Activated naive CD4-positive, alpha-beta T cell treated with anti-CD3 and anti-CD28 coated beads, Interleukin-2, amount 10 ng/mL, durations not matched to agents 7 days and 5 days (primary cell): ENCODE measurements around the gene CHRNE.
"Not testable (repeated sequence)": the region's sequence is repeated elsewhere in the genome, so short reads cannot be mapped to it uniquely, and the experiment has no call there.

Source experiments
- CTCF ChIA-PET: fragments of 350-600 bp; sonication (Branson Sonifier 250); formaldehyde crosslinking; loops from one replicate; lab custom pipeline; 2021; ENCODE audit warnings: antibody characterized with exemption; lab: Charles Lee
- DNase-seq: peaks from one replicate; pipeline ENCODE4 v3.0.0-alpha.2; 2020
- H3K27ac Mint-ChIP-seq: one replicate; pipeline ENCODE4 v1.8.0; 2021; ENCODE audit warnings: mild to moderate bottlenecking, moderate library complexity, mixed read lengths
- H3K27me3 Mint-ChIP-seq: one replicate; pipeline ENCODE4 v1.8.0; 2021; ENCODE audit warnings: mild to moderate bottlenecking, mixed read lengths
- H3K36me3 Mint-ChIP-seq: one replicate; pipeline ENCODE4 v1.8.0; 2021; ENCODE audit warnings: mixed read lengths
- H3K4me1 Mint-ChIP-seq: one replicate; pipeline ENCODE4 v1.8.0; 2021; ENCODE audit warnings: mixed read lengths
- H3K4me3 Mint-ChIP-seq: one replicate; pipeline ENCODE4 v1.8.0; 2021; ENCODE audit warnings: mild to moderate bottlenecking, moderate library complexity, mixed read lengths
- H3K9me3 Mint-ChIP-seq: one replicate; pipeline ENCODE4 v1.8.0; 2021; ENCODE audit warnings: mixed read lengths

Gene CHRNE

GRCh38 chr17:4877089-4877488 is 25.8 kb downstream of the CHRNE start:
- Mint-ChIP-seq H3K36me3 (peaks cover 6% of the 10 kb centered on the region), H3K27ac (no peak overlapping the region)

GRCh38 chr17:4872786-4873185 is 30.1 kb downstream of the CHRNE start:
- Mint-ChIP-seq H3K27me3 (no peaks in the 10 kb centered on the region), H3K36me3 (peaks cover 9% of the 10 kb centered on the region), H3K4me1 (no peaks in the 10 kb centered on the region), H3K27ac (no peak overlapping the region), H3K4me3 (no peak overlapping the region), H3K9me3 (no peaks in the 10 kb centered on the region)
- no peak for DNase-seq
- CTCF ChIA-PET: no interaction called here

More at GRCh38 chr17:4877089-4877488, 25.8 kb downstream of the CHRNE start:
- Mint-ChIP-seq H3K27me3 (no peaks in the 10 kb centered on the region), H3K9me3 (no peaks in the 10 kb centered on the region), H3K4me3 (no peak overlapping the region), H3K4me1 (no peaks in the 10 kb centered on the region)
- CTCF ChIA-PET: interaction anchor here (1.7 kb wide), 1 partner anchor 87 kb away, joined by 7 read pairs; the partner anchor contains the start of gene GLTPD2
- DNase-seq: no peak

- no peak for DNase-seq
- peaks cover 9% of the 10 kb centered on the region for H3K36me3 Mint-ChIP-seq
- CTCF ChIA-PET: interaction anchor here (2.3 kb wide), 1 partner anchor 11 kb away, joined by 9 read pairs; no protein-coding TSS in a partner anchor
- no peaks in the 10 kb centered on the region for H3K9me3 Mint-ChIP-seq
- H3K4me3 Mint-ChIP-seq: no peak overlapping the region
- no peaks in the 10 kb centered on the region for H3K27me3 Mint-ChIP-seq
- no peaks in the 10 kb centered on the region for H3K4me1 Mint-ChIP-seq
- H3K27ac Mint-ChIP-seq: no peak overlapping the region
Measured at GRCh38 chr17:4870855-4871254, 32.0 kb downstream of the CHRNE start.

GRCh38 chr17:4869058-4869998 is 33.6 kb downstream of the CHRNE start:
- not testable (repeated sequence) for H3K36me3 Mint-ChIP-seq, DNase-seq, H3K27me3 Mint-ChIP-seq, H3K4me1 Mint-ChIP-seq, H3K27ac Mint-ChIP-seq, H3K9me3 Mint-ChIP-seq, H3K4me3 Mint-ChIP-seq
- CTCF ChIA-PET: interaction anchor here (2.3 kb wide), 1 partner anchor 12 kb away, joined by 9 read pairs; no protein-coding TSS in a partner anchor

GRCh38 chr17:4867535-4867934 is 35.4 kb downstream of the CHRNE start:
- H3K9me3 Mint-ChIP-seq, DNase-seq, H3K27me3 Mint-ChIP-seq, CTCF ChIA-PET, H3K4me1 Mint-ChIP-seq, H3K4me3 Mint-ChIP-seq, H3K27ac Mint-ChIP-seq, H3K36me3 Mint-ChIP-seq: not testable (repeated sequence)

- H3K9me3 Mint-ChIP-seq: no peaks in the 10 kb centered on the region
- no peak for DNase-seq
- CTCF ChIA-PET: no interaction called here
- peaks cover 3% of the 10 kb centered on the region for H3K4me1 Mint-ChIP-seq
- no peak overlapping the region for H3K4me3 Mint-ChIP-seq
- H3K27ac Mint-ChIP-seq: no peak overlapping the region
- H3K36me3 Mint-ChIP-seq: peaks cover 9% of the 10 kb centered on the region
- no peaks in the 10 kb centered on the region for H3K27me3 Mint-ChIP-seq
Measured at GRCh38 chr17:4863321-4863720, 39.6 kb downstream of the CHRNE start.

- DNase-seq: no peak
- Mint-ChIP-seq H3K9me3 (no peaks in the 10 kb centered on the region), H3K27ac (no peak overlapping the region), H3K4me1 (peaks cover 3% of the 10 kb centered on the region), H3K27me3 (no peaks in the 10 kb centered on the region), H3K4me3 (no peak overlapping the region), H3K36me3 (peaks cover 9% of the 10 kb centered on the region)
- CTCF ChIA-PET: no interaction called here
Measured at GRCh38 chr17:4862720-4863119, 40.2 kb downstream of the CHRNE start.

- no peak overlapping the region for H3K4me3 Mint-ChIP-seq
- H3K36me3 Mint-ChIP-seq: peaks cover 16% of the 10 kb centered on the region
- no peaks in the 10 kb centered on the region for H3K27me3 Mint-ChIP-seq
- no peaks in the 10 kb centered on the region for H3K9me3 Mint-ChIP-seq
- CTCF ChIA-PET: interaction anchor here (0.8 kb wide), 1 partner anchor 20 kb away, joined by 3 read pairs; no protein-coding TSS in a partner anchor
- peaks cover 3% of the 10 kb centered on the region for H3K4me1 Mint-ChIP-seq
- no peak overlapping the region for H3K27ac Mint-ChIP-seq
- no peak for DNase-seq
Measured at GRCh38 chr17:4861052-4861451, 41.8 kb downstream of the CHRNE start.

- DNase-seq: no peak
- CTCF ChIA-PET: no interaction called here
- no peaks in the 10 kb centered on the region for H3K27me3 Mint-ChIP-seq
- H3K4me1 Mint-ChIP-seq: peaks cover 3% of the 10 kb centered on the region
- peaks cover 18% of the 10 kb centered on the region for H3K36me3 Mint-ChIP-seq
- H3K4me3 Mint-ChIP-seq: no peak overlapping the region
- H3K27ac Mint-ChIP-seq: no peak overlapping the region
- H3K9me3 Mint-ChIP-seq: no peaks in the 10 kb centered on the region
Measured at GRCh38 chr17:4860651-4861050, 42.2 kb downstream of the CHRNE start.

- no peaks in the 10 kb centered on the region for H3K9me3 Mint-ChIP-seq
- peaks cover 18% of the 10 kb centered on the region for H3K36me3 Mint-ChIP-seq
- no peak for DNase-seq
- CTCF ChIA-PET: no interaction called here
- H3K27me3 Mint-ChIP-seq: no peaks in the 10 kb centered on the region
- H3K4me1 Mint-ChIP-seq: peaks cover 3% of the 10 kb centered on the region
- H3K27ac Mint-ChIP-seq: no peak overlapping the region
- H3K4me3 Mint-ChIP-seq: no peak overlapping the region
Measured at GRCh38 chr17:4859816-4860625, 42.9 kb downstream of the CHRNE start.

- no peak overlapping the region for H3K4me3 Mint-ChIP-seq
- H3K27me3 Mint-ChIP-seq: no peaks in the 10 kb centered on the region
- H3K36me3 Mint-ChIP-seq: peaks cover 26% of the 10 kb centered on the region
- H3K9me3 Mint-ChIP-seq: no peaks in the 10 kb centered on the region
- H3K4me1 Mint-ChIP-seq: peaks cover 3% of the 10 kb centered on the region
- DNase-seq: no peak
- CTCF ChIA-PET: no interaction called here
- H3K27ac Mint-ChIP-seq: no peak overlapping the region
Measured at GRCh38 chr17:4858882-4859260, 44.0 kb downstream of the CHRNE start.

- no peak for DNase-seq
- CTCF ChIA-PET: no interaction called here
Measured at GRCh38 chr17:4858068-4858881, 44.6 kb downstream of the CHRNE start.

GRCh38 chr17:4857347-4857746 is 45.6 kb downstream of the CHRNE start:
- H3K4me1 Mint-ChIP-seq, H3K4me3 Mint-ChIP-seq, CTCF ChIA-PET, H3K27me3 Mint-ChIP-seq, H3K9me3 Mint-ChIP-seq, DNase-seq: not testable (repeated sequence)
- peak overlapping the region; percentile 34 for H3K27ac Mint-ChIP-seq
- H3K36me3 Mint-ChIP-seq: peaks cover 28% of the 10 kb centered on the region

More at GRCh38 chr17:4858068-4858881, 44.6 kb downstream of the CHRNE start:
- Mint-ChIP-seq H3K9me3 (no peaks in the 10 kb centered on the region), H3K4me3 (no peak overlapping the region), H3K4me1 (peaks cover 3% of the 10 kb centered on the region), H3K27me3 (no peaks in the 10 kb centered on the region), H3K36me3 (peaks cover 26% of the 10 kb centered on the region), H3K27ac (no peak overlapping the region)

- Mint-ChIP-seq H3K9me3 (peaks cover 6% of the 10 kb centered on the region), H3K4me3 (no peak overlapping the region), H3K4me1 (peaks cover 9% of the 10 kb centered on the region), H3K27ac (peak overlapping the region; percentile 34), H3K27me3 (no peaks in the 10 kb centered on the region), H3K36me3 (peaks cover 32% of the 10 kb centered on the region)
- no peak for DNase-seq
- CTCF ChIA-PET: no interaction called here
Measured at GRCh38 chr17:4856937-4857314, 46.0 kb downstream of the CHRNE start.
